ENCODE measurements around the gene MB.

Gene MB

GRCh38 chr22:35637254-35637653 lies 20.1 kb upstream of the MB start:
- TF ChIP-seq CTCF (IDR thresholded peaks at IDR 0.05; ENCODE audit: extremely low read depth, missing control alignments): no peak
- no peak for DNase-seq (ENCODE audit: low spot score)

- DNase-seq (ENCODE audit: low spot score): no peak
- TF ChIP-seq CTCF (IDR thresholded peaks at IDR 0.05; ENCODE audit: extremely low read depth, missing control alignments): no peak
Measured at GRCh38 chr22:35634943-35635540, 17.9 kb upstream of the MB start.

GRCh38 chr22:35634015-35634414 lies 16.9 kb upstream of the MB start:
- no peak for TF ChIP-seq CTCF (IDR thresholded peaks at IDR 0.05; ENCODE audit: extremely low read depth, missing control alignments)
- DNase-seq (ENCODE audit: low spot score): no peak

GRCh38 chr22:35633520-35633919 lies 16.4 kb upstream of the MB start:
- no peak for DNase-seq (ENCODE audit: low spot score)
- TF ChIP-seq CTCF (IDR thresholded peaks at IDR 0.05; ENCODE audit: extremely low read depth, missing control alignments): no peak

- no peak for TF ChIP-seq CTCF (IDR thresholded peaks at IDR 0.05; ENCODE audit: extremely low read depth, missing control alignments)
Measured at GRCh38 chr22:35632935-35633334, 15.8 kb upstream of the MB start.

GRCh38 chr22:35631597-35631996 lies 14.5 kb upstream of the MB start:
- DNase-seq (ENCODE audit: low spot score): peak; percentile 39
- TF ChIP-seq CTCF (IDR thresholded peaks at IDR 0.05; ENCODE audit: extremely low read depth, missing control alignments): peak; percentile 62

More at GRCh38 chr22:35632935-35633334, 15.8 kb upstream of the MB start:
- no peak for DNase-seq (ENCODE audit: low spot score)

- DNase-seq (ENCODE audit: low spot score): no peak
- no peak for TF ChIP-seq CTCF (IDR thresholded peaks at IDR 0.05; ENCODE audit: extremely low read depth, missing control alignments)
Measured at GRCh38 chr22:35630891-35631290, 13.8 kb upstream of the MB start.
